Measurements from ENCODE around the gene ARHGEF40.

The ARHGEF40 gene

DNA sequence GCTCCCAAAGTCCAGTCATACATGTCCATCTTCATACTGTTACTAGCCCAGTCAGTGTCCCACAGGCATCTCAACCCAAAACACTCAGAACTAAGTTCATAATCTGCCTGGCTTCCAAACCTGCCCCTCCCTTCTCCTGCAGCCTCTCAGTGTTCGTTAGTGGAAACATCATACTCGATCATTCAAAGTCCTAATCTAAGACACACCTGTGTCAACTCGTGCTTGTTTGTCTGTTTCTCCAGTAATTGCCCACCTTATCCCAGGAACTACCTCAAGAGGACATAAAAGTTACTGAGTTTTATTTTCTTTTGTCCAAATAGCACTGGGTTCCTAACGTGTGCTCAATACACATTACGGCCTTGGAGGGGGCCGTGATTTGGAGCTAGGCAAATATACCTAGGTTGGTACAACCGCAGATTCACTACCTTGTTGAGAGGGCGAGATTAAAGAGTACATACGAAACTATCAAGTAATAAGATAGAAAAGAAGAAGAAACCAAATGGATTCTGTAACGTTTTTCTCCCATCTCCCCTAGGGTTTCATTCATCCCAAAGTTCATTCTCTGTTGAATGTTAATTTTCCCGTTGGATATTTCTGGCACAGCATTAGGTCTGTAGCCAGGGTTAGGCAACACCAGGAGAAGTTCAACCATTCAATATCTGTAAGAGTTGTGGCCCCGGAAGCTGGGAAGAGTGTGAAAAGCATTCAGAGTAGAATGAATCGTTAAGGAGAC, 9.3 kb upstream of the ARHGEF40 start:
- DNase-seq = no peak

DNA sequence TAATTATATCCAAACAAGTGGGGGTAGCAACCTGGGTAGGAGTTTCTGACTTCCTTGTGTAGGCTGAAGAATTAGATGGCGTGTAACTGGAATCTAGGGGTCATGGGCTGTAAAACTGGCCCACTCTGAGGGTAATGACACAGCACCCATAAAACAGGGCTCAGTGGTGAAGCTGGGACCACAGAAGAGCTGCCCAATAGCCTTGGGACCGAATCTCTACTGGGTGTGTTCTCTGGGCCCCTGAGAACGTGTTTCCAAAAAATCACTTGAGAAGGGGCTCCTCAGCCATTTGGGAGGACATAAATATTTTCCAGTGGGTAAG, 8.8 kb upstream of the ARHGEF40 start:
- no peak for DNase-seq

DNA sequence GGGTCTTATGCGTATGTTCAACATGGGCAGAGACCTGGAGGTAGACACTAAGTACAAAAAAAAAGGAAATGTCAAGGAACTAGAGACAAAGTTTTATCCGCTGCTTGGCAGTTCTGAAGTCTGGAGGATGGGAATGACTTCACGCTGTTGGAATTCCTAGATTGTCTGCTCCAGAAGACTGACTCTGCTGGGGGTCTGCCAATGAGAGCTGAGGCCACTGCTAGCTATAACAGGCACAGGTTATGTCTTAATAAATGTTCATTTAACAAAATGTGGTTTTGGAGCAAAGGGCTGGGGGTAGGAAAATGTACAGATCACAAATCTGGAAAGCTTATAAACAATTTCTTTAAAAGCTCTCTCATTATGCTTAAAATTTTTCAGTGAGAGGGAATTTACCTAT, 6.6 kb upstream of the ARHGEF40 start:
- DNase-seq = no peak

DNA sequence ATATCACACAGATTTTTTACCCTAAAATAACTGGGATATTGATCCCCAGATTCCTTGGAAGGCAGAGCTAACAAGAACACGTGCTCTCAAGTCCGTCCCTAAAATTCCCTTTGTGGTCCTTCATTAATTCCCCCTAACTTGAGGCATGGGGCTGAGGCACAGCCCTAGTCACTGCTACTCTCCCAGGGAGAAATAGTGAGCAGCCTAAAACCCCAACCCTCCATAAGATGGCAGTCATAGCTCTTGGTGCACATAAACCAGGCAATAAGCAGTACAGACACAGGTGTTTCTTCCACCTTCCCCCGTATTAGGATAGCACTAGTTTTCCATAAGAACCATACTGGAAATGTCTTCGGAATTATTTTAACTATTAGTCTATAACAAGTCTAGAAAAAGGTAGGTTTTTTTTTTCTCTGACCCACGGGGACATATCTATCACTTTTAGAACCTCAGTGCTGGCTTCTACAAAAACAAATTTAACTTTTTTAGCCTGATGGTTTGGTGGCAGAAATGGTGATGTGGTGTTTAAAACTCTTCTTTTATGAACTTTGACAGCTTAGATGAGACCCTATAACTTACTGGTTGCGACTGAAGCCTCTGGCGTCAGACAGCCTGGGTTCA, 3.1 kb upstream of the ARHGEF40 start:
- no peak for DNase-seq

DNA sequence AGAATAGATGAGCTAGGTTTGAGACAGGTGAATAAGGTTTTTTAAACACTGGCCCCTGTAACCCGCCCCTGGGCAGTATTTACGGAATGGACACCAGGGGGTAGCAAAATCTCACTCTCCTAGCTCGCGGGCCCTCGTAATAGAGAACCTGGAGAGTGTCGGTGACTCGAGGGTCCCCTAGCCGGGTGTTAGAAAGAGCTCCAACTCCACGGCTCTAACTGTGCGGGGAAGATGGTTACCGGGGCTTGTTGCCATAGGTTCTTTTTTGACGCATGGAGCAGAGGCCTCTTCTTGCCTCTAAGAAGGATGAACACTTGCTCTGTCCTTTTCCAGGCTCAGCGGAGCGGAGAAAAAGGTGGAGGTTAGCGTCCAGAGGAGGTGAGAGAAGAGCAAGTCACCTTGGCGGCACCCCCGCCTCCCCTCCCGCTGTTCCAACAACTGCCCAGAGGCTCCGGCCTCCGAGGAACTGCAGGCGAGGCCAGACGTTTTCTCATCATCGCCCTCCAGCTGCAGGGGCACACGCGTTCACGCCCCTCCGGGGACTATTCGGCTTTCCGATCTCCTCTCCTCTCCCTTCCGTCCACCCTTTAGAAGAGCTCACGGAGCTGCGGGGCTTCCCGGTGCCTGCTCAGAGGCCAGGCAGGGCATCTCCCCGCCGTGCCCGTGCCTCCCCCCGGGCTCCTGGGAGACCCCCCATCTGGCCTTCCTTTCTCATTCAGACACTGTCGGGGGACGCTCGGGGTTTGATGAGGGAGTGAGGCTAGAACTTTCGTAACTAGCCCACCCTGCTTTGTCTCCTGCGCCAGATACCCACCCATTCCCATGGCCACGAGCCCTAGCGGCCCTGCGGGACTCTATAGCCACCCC, 1.4 kb upstream of the ARHGEF40 start:
- DNase-seq = no peak

DNA sequence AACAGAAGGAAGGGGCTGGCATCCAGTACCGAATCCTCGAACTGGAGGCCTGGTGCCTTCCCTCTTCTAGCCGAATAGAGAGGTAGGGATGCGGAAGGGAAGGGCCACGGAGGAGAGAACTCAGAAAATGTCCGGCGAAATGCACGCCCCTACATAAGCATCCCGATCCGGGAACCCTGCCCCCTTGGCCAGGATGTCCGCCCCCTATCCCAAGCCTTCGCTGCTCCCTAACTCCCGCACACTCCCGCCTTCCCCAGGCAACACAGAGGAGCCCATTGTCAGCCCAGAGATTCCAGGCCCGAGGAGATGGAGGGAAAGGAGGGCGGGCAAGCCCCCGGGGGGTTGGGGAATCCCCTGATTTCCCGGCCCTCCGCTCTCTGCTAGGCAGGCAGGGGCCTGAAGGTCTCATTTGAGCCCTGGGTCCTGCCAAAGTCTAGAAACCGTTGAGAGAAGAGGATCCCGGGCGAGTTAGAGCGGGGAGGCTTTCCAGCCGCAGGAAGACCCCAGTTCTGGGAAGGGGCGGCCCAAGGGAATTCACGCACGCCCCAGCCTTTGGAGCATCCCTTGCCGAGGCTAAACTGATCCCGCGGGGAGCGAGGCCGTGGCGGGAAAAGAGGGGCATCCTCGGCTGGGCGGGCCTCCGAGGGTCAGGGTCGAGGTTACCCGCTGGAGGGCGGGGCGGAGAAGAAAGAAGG, 569 bp upstream of the ARHGEF40 start:
- DNase-seq = no peak

DNA sequence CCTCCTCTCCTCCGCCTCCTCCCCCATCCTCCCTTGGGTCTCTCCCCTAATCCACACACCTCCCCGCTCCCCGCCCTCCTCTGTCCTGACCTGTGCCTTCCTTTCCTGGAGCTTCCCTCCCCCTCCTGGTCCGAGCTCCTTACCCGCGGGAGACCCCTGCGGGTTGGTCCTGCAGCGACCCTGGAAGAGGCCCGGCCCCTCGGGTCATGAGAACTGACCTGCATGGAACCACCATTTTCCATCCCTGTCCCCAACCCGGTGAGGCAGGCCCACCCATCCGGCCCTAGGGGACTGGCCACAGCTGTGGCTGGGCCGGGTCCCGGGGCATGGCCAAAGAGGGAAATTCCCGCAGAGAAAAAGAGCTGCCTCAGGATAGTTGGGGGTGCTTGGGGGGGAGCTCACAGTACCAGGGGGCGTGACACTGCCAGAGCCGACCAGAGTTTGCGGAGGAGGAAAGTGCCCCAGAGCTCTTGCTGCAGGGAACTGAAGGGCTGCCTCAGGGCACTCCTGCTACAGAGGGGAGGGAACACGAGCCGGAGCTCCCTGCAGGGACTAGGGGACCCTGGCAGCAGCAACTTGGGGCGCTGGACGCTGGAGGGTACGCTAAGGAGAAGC, 613 bp downstream of the ARHGEF40 start:
- no peak for DNase-seq

DNA sequence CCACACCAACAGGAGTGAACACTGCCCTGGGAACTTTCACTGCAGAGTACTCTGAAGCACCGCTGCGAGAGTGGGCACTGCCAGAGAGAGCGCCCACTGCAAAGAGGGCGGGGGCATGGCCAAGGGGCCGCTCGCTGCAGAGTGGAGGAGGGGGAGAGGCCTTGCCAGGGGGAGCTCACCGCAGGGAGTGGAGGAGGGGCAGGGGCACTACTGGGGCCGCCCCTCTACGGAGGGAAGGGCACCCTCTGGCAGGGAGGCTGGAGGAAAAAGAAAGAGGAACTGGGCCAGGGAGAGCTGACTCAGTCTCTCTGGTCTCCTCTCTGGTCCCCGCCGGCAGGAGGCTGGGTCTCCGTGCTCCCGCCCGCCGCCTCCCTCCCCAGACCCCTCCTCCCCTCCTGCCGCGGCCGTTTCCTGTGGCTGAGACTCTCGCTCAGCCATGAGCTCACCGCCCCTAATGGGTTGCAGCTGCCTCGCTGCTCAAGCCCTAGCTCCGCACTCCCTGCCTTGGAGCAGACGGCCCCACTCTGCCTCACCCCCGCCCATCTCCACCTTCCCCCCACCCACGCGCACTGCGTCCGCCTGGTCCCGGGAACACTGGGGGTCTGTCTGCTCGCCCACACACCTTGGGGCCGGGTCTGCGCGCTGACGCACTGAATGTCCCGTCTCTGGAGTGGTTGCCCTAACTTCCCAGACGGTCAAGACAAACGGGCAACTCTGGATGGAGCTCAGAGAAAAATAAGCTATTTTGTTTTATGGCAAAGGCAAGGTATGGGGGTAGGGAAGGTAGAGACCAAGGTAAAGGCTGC, 1.3 kb downstream of the ARHGEF40 start:
- peak; percentile 16 for DNase-seq

DNA sequence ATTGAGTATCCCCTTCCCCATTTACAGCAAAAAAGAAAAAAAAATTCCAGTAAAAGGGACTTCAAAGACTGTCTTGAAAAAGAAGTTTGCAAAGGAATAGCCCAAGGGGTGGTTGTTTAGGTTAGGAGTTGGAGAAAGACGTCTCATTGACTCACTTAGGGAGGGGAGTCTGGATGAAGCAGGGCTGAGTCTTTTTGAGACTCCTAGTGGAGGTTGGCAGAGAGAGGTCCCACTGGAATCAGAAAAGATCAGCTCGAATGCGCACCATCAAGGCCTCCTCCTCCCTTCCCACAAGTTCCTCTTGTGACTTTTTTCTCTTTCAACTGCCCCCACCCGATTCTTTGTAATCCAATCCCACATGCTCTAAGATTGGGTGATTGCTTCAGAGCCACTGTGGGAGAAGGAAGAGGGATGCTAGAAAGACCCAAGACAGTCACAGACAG, 1.9 kb downstream of the ARHGEF40 start:
- DNase-seq = no peak

DNA sequence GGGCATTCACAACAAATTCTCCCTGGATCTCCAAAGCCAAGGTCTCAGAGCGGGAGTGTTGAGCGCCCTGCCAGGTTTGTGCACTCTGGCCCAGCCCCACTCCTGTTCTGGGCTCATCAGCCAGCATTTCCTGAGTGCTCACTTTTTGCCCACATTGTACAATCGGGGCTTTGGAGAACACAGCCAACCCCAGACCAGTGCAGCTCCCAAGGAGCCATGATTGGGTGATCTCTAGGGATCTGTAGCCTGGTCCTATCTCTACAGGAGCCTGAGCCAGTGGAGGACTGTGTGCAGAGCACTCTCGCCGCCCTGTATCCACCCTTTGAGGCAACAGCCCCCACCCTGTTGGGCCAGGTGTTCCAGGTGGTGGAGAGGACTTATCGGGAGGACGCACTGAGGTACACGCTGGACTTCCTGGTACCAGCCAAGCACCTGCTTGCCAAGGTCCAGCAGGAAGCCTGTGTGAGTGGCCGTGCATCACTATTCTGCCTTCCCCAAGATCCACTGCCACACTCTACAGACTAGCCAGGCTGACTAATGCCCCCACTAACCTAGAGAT, 2.8 kb downstream of the ARHGEF40 start:
- DNase-seq = no peak

DNA sequence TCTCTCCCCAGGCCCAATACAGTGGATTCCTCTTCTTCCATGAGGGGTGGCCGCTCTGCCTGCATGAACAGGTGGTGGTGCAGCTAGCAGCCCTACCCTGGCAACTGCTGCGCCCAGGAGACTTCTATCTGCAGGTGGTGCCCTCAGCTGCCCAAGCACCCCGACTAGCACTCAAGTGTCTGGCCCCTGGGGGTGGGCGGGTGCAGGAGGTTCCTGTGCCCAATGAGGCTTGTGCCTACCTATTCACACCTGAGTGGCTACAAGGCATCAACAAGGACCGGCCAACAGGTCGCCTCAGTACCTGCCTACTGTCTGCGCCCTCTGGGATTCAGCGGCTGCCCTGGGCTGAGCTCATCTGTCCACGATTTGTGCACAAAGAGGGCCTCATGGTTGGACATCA, 3.8 kb downstream of the ARHGEF40 start:
- no peak for DNase-seq

DNA sequence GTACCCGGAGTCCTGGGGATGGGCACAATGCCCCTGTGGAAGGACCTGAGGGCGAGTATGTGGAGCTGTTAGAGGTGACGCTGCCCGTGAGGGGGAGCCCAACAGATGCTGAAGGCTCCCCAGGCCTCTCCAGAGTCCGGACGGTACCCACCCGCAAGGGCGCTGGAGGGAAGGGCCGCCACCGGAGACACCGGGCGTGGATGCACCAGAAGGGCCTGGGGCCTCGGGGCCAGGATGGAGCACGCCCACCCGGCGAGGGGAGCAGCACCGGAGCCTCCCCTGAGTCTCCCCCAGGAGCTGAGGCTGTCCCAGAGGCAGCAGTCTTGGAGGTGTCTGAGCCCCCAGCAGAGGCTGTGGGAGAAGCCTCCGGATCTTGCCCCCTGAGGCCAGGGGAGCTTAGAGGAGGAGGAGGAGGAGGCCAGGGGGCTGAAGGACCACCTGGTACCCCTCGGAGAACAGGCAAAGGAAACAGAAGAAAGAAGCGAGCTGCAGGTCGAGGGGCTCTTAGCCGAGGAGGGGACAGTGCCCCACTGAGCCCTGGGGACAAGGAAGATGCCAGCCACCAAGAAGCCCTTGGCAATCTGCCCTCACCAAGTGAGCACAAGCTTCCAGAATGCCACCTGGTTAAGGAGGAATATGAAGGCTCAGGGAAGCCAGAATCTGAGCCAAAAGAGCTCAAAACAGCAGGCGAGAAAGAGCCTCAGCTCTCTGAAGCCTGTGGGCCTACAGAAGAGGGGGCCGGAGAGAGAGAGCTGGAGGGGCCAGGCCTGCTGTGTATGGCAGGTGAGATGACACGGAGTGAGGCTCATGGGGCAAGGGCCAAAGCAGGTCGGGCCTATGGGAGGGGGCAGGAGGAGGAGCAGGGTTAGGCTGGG, 4.5 kb downstream of the ARHGEF40 start:
- DNase-seq = no peak

DNA sequence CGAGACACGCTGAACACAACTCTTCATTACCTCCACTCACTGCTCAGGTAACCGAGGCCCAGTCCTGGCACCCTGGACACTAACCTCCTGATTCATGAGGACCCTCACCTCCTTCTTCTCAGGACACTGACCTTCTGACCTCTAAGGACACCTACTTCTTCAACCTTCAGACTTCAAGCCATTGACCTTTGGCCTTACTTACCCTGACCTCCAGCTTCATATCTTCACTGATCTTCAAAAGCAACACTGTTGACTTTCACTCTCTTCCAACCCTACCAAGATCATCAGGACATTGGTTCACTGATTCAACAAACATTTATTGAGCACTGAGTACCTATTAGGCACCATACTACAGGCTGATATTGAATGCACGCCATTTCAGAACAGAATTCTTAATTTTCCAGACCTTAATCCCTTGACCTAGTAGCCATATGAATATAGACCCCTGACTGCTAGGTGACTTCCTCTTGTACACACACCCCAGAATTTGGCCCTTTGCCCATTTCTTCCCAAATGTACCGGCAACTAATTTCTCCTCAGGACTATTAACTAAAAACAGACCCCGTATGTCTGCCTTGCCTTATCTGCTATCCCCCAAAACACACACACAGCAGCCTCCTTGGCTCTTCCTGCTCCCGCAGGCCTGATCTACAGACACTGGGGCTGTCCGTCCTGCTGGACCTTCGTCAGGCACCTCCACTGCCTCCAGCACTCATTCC, 5.8 kb downstream of the ARHGEF40 start:
- DNase-seq = no peak

DNA sequence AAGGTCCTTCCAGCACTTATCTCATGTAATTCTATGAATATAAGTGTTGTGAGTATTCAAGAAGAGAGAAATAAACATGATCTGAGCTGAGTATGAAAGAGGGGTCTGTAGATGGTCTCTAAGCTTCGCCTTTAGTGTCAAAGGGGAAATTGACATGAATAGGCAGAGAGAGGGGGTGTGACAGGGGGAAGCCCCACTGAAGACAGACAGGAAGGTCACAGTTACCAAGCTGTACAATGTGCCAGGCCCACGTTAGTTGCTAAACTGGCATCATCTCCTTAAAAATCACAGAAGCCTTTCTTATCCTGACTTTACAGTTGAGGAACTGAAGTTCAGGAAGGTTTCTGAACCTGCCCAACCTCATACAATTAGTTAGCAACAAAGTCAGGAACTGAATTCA, 7.6 kb downstream of the ARHGEF40 start:
- DNase-seq = no peak

DNA sequence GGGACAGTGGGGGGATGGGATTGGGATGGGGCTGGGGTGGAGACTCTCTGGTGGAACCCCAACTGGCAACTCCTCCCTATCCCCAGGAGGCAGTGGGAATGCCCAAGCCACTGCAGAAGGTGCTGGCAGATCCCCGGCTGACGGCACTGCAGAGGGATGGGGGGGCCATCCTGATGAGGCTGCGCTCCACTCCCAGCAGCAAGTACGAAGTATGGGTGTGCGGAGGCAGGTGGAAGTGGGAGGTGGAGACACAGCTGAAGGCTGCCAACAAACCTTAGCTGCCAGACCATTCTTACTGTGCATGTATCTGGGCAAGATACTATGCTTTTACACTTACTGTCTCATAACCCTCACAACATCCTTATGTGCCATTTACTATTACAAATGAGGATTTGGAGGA, 8.2 kb downstream of the ARHGEF40 start:
- no peak for DNase-seq

DNA sequence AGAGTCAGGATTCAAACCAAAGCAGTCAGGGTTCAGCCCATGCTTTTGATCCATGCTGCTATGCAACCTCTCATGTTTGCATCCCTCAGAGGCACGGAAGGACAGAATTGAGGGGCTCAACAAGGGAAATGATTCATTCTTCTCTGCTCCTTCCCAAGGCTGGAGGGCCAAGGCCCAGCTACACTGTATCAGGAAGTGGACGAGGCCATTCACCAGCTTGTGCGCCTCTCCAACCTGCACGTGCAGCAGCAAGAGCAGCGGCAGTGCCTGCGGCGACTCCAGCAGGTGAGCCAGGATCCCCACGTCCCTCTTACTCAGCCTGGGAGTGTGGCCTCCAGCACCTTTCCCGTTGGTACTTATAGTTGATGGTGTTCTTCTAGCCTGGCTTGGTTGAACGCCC, 8.6 kb downstream of the ARHGEF40 start:
- no peak for DNase-seq

DNA sequence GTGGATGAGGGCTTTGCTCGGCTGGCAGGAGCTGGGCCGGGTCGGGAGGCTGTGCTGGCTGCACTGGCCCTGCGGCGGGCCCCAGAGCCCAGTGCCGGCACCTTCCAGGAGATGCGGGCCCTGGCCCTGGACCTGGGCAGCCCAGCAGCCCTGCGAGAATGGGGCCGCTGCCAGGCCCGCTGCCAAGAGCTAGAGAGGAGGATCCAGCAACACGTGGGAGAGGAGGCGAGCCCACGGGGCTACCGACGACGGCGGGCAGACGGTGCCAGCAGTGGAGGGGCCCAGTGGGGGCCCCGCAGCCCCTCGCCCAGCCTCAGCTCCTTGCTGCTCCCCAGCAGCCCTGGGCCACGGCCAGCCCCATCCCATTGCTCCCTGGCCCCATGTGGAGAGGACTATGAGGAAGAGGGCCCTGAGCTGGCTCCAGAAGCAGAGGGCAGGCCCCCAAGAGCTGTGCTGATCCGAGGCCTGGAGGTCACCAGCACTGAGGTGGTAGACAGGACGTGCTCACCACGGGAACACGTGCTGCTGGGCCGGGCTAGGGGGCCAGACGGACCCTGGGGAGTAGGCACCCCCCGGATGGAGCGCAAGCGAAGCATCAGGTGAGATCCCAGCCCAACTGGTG, 11.5 kb downstream of the ARHGEF40 start:
- no peak for DNase-seq

DNA sequence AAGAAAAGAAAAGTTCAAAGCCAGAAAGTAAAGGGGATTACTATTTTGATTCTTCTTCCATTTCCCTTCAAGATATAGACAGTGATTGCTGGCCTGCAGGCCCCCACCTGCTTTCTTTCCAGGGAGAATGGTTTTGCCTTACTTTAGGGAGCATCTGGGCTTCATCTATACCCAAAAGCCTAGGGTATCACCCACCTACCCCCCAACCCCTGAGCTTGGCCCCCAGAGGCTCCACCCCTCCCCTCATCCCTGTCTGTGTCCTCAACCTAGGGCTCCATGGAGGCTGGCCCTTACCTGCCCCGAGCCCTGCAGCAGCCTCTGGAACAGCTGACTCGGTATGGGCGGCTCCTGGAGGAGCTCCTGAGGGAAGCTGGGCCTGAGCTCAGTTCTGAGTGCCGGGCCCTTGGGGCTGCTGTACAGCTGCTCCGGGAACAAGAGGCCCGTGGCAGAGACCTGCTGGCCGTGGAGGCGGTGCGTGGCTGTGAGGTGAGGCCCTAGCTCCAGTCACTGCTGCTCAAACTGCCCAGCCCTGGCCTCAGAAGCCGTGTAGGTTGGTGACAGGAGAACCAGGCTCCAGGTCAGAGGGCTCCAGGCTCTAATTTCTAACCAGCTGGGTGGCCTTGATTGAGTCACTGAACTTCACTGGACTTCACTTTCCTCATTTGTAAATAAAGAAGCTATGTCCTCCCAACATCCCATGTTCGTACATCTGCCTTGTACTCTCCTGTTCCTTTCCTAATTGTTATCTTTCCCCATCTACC, 13.6 kb downstream of the ARHGEF40 start:
- no peak for DNase-seq

DNA sequence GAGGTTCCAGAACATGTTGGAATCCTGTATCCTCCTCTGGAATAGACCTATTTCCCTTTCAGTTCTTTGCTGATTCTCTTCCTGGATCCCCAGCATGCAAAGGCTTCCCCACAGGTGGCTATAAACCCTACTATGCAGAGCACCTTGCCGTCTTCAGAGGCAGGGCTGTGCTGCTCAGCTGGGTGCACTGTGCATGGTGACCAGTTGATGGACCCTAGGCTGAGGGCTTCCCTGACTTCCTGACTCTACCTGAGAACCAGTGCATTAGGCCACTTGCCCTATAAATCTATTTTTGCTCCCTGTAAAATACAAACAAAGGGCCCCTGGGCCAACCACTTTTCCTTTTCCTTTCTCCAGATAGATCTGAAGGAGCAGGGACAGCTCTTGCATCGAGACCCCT, 14.3 kb downstream of the ARHGEF40 start:
- no peak for DNase-seq
